Measurements from ENCODE around the gene USP48.

USP48 gene

GRCh38 chr1:21724098-21724497, 58.9 kb downstream of the USP48 start:
- no peak for DNase-seq
- TF ChIP-seq, protein P1, sequence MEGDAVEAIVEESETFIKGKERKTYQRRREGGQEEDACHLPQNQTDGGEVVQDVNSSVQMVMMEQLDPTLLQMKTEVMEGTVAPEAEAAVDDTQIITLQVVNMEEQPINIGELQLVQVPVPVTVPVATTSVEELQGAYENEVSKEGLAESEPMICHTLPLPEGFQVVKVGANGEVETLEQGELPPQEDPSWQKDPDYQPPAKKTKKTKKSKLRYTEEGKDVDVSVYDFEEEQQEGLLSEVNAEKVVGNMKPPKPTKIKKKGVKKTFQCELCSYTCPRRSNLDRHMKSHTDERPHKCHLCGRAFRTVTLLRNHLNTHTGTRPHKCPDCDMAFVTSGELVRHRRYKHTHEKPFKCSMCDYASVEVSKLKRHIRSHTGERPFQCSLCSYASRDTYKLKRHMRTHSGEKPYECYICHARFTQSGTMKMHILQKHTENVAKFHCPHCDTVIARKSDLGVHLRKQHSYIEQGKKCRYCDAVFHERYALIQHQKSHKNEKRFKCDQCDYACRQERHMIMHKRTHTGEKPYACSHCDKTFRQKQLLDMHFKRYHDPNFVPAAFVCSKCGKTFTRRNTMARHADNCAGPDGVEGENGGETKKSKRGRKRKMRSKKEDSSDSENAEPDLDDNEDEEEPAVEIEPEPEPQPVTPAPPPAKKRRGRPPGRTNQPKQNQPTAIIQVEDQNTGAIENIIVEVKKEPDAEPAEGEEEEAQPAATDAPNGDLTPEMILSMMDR (IDR thresholded peaks at IDR 0.05; ENCODE audit: low read depth, low read length): no peak
- H3K36me3 ChIP-seq: peaks cover 50% of the 10 kb centered on the region
- H3K27me3 ChIP-seq (ENCODE audit: insufficient read depth, low read depth, severe bottlenecking): no peaks in the 10 kb centered on the region
- no peaks in the 10 kb centered on the region for H3K9me3 ChIP-seq (ENCODE audit: severe bottlenecking)
- H3K4me3 ChIP-seq (ENCODE audit: low read depth, low read length): no peak overlapping the region
- H3K27ac ChIP-seq: no peak overlapping the region

GRCh38 chr1:21721295-21721985, 61.5 kb downstream of the USP48 start:
- no peaks in the 10 kb centered on the region for H3K9me3 ChIP-seq (ENCODE audit: severe bottlenecking)
- no peaks in the 10 kb centered on the region for H3K27me3 ChIP-seq (ENCODE audit: insufficient read depth, low read depth, severe bottlenecking)
- TF ChIP-seq, protein P1 (IDR thresholded peaks at IDR 0.05; ENCODE audit: low read depth, low read length): no peak
- peaks cover 52% of the 10 kb centered on the region for H3K36me3 ChIP-seq
- no peak for DNase-seq
- no peak overlapping the region for H3K27ac ChIP-seq
- no peak overlapping the region for H3K4me3 ChIP-seq (ENCODE audit: low read depth, low read length)

DNA sequence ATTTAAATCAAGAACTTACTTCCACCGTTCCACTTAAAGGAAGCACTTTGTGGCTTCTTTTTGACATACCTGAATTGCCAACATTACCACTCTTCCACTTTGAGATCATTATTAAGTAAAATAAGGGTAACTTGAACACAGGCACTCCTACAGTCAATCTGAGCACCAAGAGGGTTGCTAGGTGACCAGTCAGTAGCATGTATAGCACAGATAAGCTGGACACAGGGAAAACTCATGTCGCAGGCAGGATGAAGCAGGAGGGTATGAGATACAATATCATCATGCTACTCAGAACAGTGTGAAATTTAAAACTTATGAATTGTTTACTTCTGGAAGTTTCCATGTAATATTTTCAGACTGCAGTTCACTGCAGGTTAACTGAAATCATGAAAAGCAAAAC, 66.8 kb downstream of the USP48 start:
- Histone ChIP-seq H3K27me3 (ENCODE audit: insufficient read depth, low read depth, severe bottlenecking) (no peaks in the 10 kb centered on the region), H3K36me3 (peaks cover 65% of the 10 kb centered on the region), H3K9me3 (ENCODE audit: severe bottlenecking) (no peaks in the 10 kb centered on the region), H3K4me3 (ENCODE audit: low read depth, low read length) (no peak overlapping the region), H3K27ac (no peak overlapping the region)
- DNase-seq: no peak
- TF ChIP-seq, protein P1 (IDR thresholded peaks at IDR 0.05; ENCODE audit: low read depth, low read length): no peak

DNA sequence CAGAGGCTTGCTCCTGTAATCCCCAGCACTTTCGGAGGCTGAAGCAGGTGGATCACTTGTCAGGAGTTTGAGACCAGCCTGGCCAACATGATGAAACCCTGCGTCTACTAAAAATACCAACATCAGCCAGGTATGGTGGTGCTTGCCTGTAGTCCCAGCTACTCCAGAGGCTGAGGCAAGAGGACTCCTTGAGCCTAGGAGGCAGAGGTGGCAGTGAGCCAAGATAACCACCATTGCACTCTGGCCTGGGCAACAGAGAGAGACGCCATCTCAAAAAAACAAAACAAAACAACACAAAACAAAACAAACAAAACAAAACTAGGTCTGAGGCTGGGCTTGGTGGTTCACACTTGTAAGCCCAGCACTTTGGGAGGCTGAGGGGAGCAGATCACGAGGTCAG, 75.1 kb downstream of the USP48 start:
- Histone ChIP-seq H3K9me3 (ENCODE audit: severe bottlenecking) (no peaks in the 10 kb centered on the region), H3K36me3 (peaks cover 28% of the 10 kb centered on the region), H3K27me3 (ENCODE audit: insufficient read depth, low read depth, severe bottlenecking) (no peaks in the 10 kb centered on the region), H3K4me3 (ENCODE audit: low read depth, low read length) (no peak overlapping the region), H3K27ac (no peak overlapping the region)
- TF ChIP-seq, protein P1 (IDR thresholded peaks at IDR 0.05; ENCODE audit: low read depth, low read length): no peak
- DNase-seq: no peak

GRCh38 chr1:21707086-21707840, 75.7 kb downstream of the USP48 start:
- DNase-seq: no peak
- no peak overlapping the region for H3K4me3 ChIP-seq (ENCODE audit: low read depth, low read length)
- peaks cover 33% of the 10 kb centered on the region for H3K36me3 ChIP-seq
- H3K27me3 ChIP-seq (ENCODE audit: insufficient read depth, low read depth, severe bottlenecking): no peaks in the 10 kb centered on the region
- no peaks in the 10 kb centered on the region for H3K9me3 ChIP-seq (ENCODE audit: severe bottlenecking)
- TF ChIP-seq, protein P1 (IDR thresholded peaks at IDR 0.05; ENCODE audit: low read depth, low read length): no peak
- H3K27ac ChIP-seq: no peak overlapping the region
